Stimulated activated CD4-positive, alpha-beta T cell treated with anti-CD3 and anti-CD28 coated beads, TNF-alpha, amount 100 ng/mL, for 1 hour (primary cell): Measurements from ENCODE around the gene MBD6.
A peak's percentile ranks its signal among the peaks of the same experiment; 100 is the strongest.

Source experiments
- DNase-seq, 3 donors: peaks; one replicate each; pipeline ENCODE4 v3.0.0-alpha.2; 2020; ENCODE audit warnings: low read depth in 3 of 3, low spot score in 1 of 3

Gene MBD6

GRCh38 chr12:57522011-57522886, at the start of gene MBD6:
Gene MBD6, plus strand, starts transcription at chr12:57522824. Its CDS starts 1,480 bp downstream, at chr12:57524304.
- peak; percentile 70 to 85 (median 82) for DNase-seq

- DNase-seq, result no peak
Observed at GRCh38 chr12:57473392-57473791, 49.2 kb upstream of the MBD6 start.

- no peak for DNase-seq
Observed at GRCh38 chr12:57473886-57474285, 48.7 kb upstream of the MBD6 start.

- no peak for DNase-seq
Observed at GRCh38 chr12:57474430-57474829, 48.2 kb upstream of the MBD6 start.

GRCh38 chr12:57474862-57475261, 47.8 kb upstream of the MBD6 start:
- DNase-seq, result no peak

- DNase-seq, result no peak
Observed at GRCh38 chr12:57475271-57476161, 47.1 kb upstream of the MBD6 start.

- peak in 1 of 3 donors; percentile 57 for DNase-seq
Observed at GRCh38 chr12:57476162-57476992, 46.2 kb upstream of the MBD6 start.

- no peak for DNase-seq
Observed at GRCh38 chr12:57476993-57477709, 45.5 kb upstream of the MBD6 start.

GRCh38 chr12:57477710-57478681, 44.6 kb upstream of the MBD6 start:
- DNase-seq, result no peak

- no peak for DNase-seq
Observed at GRCh38 chr12:57479043-57479375, 43.6 kb upstream of the MBD6 start.

GRCh38 chr12:57479376-57480115, 43.1 kb upstream of the MBD6 start, which contains the start of gene ARHGAP9:
Gene ARHGAP9, minus strand, starts transcription at chr12:57479866. Its CDS starts 460 bp downstream, at chr12:57479406.
- DNase-seq, result no peak

GRCh38 chr12:57481671-57482070, 41.0 kb upstream of the MBD6 start:
- DNase-seq, result no peak

- no peak for DNase-seq
Observed at GRCh38 chr12:57483466-57483865, 39.2 kb upstream of the MBD6 start.

GRCh38 chr12:57485695-57486094, 36.9 kb upstream of the MBD6 start:
- DNase-seq, result no peak

GRCh38 chr12:57487055-57487596, 35.5 kb upstream of the MBD6 start:
- no peak for DNase-seq

- DNase-seq, result peak; percentile 75 to 84 (median 79)
Observed at GRCh38 chr12:57487597-57488401, 34.8 kb upstream of the MBD6 start, which contains the start of gene MARS1. Gene MARS1, plus strand, starts transcription at chr12:57488068. Its CDS starts 23 bp downstream, at chr12:57488091.
